Effector memory CD8-positive, alpha-beta T cell (primary cell): ENCODE results near the gene C10orf90.
A peak's percentile ranks its signal among the peaks of the same experiment; 100 is the strongest.

Source experiments
- ATAC-seq: fragments of 150-1000 bp; cut with Tn5 transposase; replicated peaks from 2 replicates; pipeline ENCODE4 v1.10.0; 2021; ENCODE audit warnings: mild to moderate bottlenecking, moderate library complexity
- DNase-seq, 3 experiments: peaks; one replicate each; pipeline ENCODE4 v3.0.0; 2021
- H3K27ac Mint-ChIP-seq, 2 donors: one replicate each; pipeline ENCODE4 v1.8.0; 2022; ENCODE audit warnings: mild to moderate bottlenecking in 2 of 2, mixed read lengths in 2 of 2, moderate library complexity in 2 of 2
- H3K27me3 Mint-ChIP-seq, 2 donors: one replicate each; pipeline ENCODE4 v1.8.0; 2022; ENCODE audit warnings: mixed read lengths in 2 of 2
- H3K36me3 Mint-ChIP-seq: one replicate; pipeline ENCODE4 v1.8.0; 2022; ENCODE audit warnings: mild to moderate bottlenecking, moderate library complexity, mixed read lengths; ENCODE audit not compliant: insufficient read depth
- H3K4me1 Mint-ChIP-seq, 2 donors: one replicate each; pipeline ENCODE4 v1.8.0; 2022; ENCODE audit warnings: low read depth in 2 of 2, mixed read lengths in 2 of 2
- H3K4me3 Mint-ChIP-seq, 2 donors: one replicate each; pipeline ENCODE4 v1.8.0; 2022; ENCODE audit warnings: mild to moderate bottlenecking in 2 of 2, mixed read lengths in 2 of 2, moderate library complexity in 2 of 2
- H3K9me3 Mint-ChIP-seq, 2 donors: one replicate each; pipeline ENCODE4 v1.8.0; 2022; ENCODE audit warnings: mixed read lengths in 2 of 2

The C10orf90 gene

DNA sequence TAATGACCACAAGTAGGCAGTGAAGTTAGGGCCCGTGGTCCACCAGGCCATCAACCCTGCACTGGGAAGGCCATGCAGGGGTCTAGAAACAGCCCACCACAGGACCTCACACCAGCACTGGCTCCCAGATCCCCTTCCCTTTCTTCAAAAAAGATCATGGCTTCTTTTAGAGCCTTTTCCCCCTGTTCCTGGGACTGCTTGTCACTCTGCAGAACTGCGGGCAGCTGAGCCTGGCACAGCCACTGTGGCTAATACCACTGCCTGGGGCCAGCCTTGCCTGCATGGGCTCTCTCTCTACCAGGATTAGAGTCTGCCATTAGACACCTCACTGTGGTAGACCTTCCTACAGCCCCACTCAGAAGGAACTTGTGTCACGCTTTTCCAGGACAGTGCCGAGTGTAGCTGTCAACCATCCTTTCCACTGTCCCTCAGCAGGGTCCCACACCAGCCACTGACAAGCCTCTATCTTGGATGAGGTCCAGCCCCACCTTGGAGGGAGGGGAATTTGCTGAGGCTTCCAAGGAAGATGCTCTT is 19.0 kb upstream of the C10orf90 start:
- no peak for DNase-seq
- Mint-ChIP-seq H3K4me3 (no peak overlapping the region), H3K4me1 (peaks cover 0 to 2% of the 10 kb centered on the region in 2 donors), H3K36me3 (no peaks in the 10 kb centered on the region), H3K27ac (no peak overlapping the region), H3K9me3 (peaks cover 0 to 1% of the 10 kb centered on the region in 2 donors), H3K27me3 (no peaks in the 10 kb centered on the region)
- ATAC-seq: no peak

DNA sequence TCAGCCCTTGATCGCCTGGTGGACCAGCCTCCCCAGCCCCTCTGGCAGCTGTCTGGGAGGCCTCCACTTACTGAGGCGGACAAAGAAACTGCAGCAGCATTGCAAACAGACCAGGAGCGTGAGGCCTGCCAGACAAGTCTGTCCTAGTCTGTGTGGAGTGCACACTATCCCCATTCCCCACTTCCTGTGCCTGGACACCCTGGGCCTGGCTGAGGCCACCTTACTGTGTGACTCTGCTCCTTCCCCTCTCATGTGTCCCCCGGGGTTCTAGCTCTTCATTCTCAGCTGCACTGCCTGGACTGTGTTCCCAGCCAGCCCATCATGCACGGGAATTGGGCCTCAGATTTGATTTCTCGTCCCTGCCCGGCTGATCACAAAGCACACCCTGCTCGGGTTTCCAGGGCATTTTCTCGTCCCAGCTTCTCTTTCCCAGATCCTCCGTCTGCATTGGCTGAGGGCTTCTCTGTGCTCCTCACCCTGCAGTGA is 16.7 kb upstream of the C10orf90 start:
- Mint-ChIP-seq H3K4me3 (no peak overlapping the region), H3K4me1 (peaks cover 0 to 2% of the 10 kb centered on the region in 2 donors), H3K36me3 (no peaks in the 10 kb centered on the region), H3K27ac (no peak overlapping the region), H3K27me3 (no peaks in the 10 kb centered on the region), H3K9me3 (peaks cover 0 to 1% of the 10 kb centered on the region in 2 donors)
- ATAC-seq: no peak
- no peak for DNase-seq

DNA sequence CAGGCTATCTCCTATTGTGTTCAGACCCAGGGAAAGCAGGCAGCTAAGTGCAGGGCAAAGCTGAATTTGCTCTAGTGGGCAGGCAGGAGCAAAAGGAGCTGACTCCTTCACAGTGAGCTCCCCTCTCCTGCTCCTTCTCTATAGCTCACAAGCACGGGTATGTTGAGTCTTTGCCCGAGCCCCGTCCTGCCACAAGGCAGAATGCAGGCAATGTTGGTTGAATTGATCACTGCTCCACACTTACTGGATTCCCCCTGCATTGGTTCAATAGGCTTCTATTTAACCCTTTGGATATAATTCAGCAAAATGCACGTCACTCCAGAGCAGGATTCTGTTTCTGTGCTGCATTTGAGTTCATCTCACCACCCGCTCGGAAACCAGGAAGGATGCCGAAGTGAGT is 16.2 kb upstream of the C10orf90 start:
- ATAC-seq: no peak
- peaks cover 0 to 2% of the 10 kb centered on the region in 2 donors for H3K4me1 Mint-ChIP-seq
- DNase-seq: no peak
- H3K36me3 Mint-ChIP-seq: no peaks in the 10 kb centered on the region
- peaks cover 0 to 1% of the 10 kb centered on the region in 2 donors for H3K9me3 Mint-ChIP-seq
- no peak overlapping the region for H3K4me3 Mint-ChIP-seq
- no peak overlapping the region for H3K27ac Mint-ChIP-seq
- H3K27me3 Mint-ChIP-seq: no peaks in the 10 kb centered on the region

DNA sequence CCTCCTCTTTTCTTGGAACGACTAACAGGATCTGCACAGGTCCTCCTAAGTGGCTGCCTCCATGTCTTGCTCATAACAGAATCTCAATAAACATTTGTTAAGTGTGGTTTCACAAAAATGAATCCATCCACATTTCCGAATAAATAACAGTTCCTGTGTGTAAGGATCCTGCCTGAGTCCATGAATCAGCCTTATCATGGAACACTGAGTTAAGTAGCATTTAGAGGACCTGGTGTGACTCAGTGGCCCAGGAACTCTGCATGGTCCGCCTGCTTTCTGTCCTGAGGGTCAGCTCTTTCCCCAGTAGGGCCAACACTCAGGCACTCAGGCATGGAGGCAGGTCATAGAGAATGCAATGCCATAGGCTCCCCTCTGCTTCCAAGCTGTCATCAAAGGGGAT is 15.8 kb upstream of the C10orf90 start:
- Mint-ChIP-seq H3K4me1 (no peaks in the 10 kb centered on the region), H3K27me3 (no peaks in the 10 kb centered on the region), H3K9me3 (peaks cover 0 to 1% of the 10 kb centered on the region in 2 donors), H3K27ac (no peak overlapping the region), H3K4me3 (no peak overlapping the region), H3K36me3 (no peaks in the 10 kb centered on the region)
- DNase-seq (no peak), ATAC-seq (no peak)

DNA sequence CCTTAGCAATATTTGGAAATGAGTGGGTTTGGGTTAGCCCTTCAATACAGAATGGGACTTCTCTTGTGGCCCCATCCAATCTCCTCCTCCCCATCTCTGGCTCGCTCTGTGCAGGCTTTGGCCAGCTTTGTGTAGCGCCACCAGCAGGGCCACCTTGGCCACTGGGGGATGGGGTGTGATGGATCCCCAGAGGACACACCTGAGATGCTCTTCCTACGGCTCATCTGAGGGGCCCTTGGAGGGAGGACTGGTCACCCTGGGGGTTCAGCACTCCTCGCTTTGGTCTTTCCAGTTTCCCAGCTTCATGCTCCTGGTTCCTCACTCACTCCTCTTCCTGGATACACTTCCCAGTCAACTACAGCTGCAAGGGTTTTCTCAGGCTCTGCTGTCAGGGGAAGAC is 15.3 kb upstream of the C10orf90 start:
- Mint-ChIP-seq H3K4me1 (no peaks in the 10 kb centered on the region), H3K27me3 (no peaks in the 10 kb centered on the region), H3K4me3 (no peak overlapping the region), H3K27ac (no peak overlapping the region), H3K36me3 (no peaks in the 10 kb centered on the region), H3K9me3 (peaks cover 0 to 1% of the 10 kb centered on the region in 2 donors)
- ATAC-seq: no peak
- DNase-seq: no peak

DNA sequence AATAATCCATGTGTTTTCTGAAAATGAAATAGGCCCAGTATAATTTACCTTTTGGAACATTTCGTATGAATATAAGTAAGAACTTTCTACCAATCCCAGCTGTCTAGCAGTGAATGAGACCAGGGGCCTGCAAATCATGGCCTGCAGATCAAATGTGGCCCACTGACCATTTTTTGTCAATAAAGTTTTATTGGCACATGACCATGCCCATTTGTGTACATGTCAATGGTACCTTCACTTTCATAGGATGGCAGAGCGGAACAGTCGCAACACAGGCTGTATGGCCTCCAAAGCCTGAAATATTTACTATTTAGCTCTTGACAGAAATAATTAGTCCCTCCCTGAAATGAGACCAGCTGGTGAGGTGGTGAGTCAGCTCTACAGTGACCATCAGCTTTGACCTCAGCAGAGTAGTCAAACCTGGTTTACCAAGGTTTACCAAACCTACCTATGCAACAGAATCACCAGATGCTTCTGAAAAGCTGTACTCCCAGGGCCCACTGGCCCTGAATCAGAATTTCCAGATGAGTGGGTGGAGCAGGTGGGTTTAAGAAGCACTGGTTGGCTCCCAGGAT is 13.8 kb upstream of the C10orf90 start:
- no peaks in the 10 kb centered on the region for H3K36me3 Mint-ChIP-seq
- H3K4me1 Mint-ChIP-seq: no peaks in the 10 kb centered on the region
- DNase-seq (no peak), ATAC-seq (no peak)
- peaks cover 0 to 1% of the 10 kb centered on the region in 2 donors for H3K9me3 Mint-ChIP-seq
- H3K4me3 Mint-ChIP-seq: no peak overlapping the region
- no peaks in the 10 kb centered on the region for H3K27me3 Mint-ChIP-seq
- H3K27ac Mint-ChIP-seq: no peak overlapping the region

DNA sequence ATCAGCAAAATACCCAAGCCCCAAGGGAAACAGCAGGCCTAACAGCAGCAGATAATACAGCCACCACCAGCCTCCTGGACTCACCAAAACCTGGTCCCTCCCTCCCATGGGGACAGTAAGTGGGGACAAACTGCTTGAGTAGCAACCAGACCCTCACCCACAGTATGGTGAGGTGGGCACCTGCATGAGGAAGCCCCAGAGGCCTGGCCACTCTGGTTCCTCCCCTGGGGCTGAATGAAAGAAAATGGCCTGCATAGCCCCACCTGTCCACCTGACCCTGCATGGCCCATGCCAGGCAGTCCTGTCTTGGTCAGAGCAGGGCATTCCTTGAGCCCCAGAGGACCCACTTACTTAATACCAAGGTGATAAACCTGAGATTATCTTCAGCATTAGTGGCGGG is 13.0 kb upstream of the C10orf90 start:
- no peaks in the 10 kb centered on the region for H3K36me3 Mint-ChIP-seq
- no peak overlapping the region for H3K27ac Mint-ChIP-seq
- no peaks in the 10 kb centered on the region for H3K9me3 Mint-ChIP-seq
- no peaks in the 10 kb centered on the region for H3K27me3 Mint-ChIP-seq
- DNase-seq (no peak), ATAC-seq (no peak)
- H3K4me3 Mint-ChIP-seq: no peak overlapping the region
- H3K4me1 Mint-ChIP-seq: no peaks in the 10 kb centered on the region

DNA sequence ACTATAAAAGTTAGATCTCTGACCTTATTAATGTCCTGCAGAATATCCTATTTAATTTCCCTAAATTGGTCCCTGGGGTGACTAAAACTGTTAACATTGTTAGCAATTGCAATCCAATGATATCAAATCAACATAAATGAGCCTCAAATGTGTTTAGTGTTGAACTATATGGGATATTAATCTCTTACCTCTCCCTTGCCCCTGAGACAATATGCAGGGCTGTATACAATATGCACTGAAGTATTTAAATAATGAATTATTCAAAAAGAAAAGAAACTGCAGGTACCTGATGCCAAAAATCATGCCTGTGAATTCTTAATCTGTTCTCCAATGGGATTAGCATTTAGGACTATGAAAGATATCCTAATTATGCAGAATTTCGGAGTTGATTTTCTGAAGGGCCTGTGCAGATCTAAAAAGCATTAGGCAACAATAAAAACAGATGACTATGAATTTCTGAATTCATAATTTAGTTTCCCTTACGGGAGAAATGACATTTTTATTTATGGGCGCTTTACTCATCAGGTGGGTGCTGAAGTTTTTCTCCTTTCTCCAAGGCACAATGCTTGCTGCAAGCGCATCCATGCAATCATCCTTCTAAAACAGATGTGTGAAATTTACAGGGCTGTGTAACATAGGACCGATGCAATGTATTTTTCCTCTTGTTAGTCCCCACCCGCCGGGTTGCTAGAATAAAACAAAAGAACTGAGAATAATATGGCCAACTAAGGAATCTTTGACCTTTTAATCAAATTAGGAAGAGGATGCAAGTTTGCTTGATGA is 5.4 kb upstream of the C10orf90 start:
- peaks cover 0 to 1% of the 10 kb centered on the region in 2 donors for H3K4me1 Mint-ChIP-seq
- H3K27ac Mint-ChIP-seq: no peak overlapping the region
- no peak overlapping the region for H3K4me3 Mint-ChIP-seq
- DNase-seq: no peak
- no peaks in the 10 kb centered on the region for H3K27me3 Mint-ChIP-seq
- H3K36me3 Mint-ChIP-seq: no peaks in the 10 kb centered on the region
- H3K9me3 Mint-ChIP-seq: peaks cover 3 to 8% of the 10 kb centered on the region in 2 donors
- no peak for ATAC-seq

DNA sequence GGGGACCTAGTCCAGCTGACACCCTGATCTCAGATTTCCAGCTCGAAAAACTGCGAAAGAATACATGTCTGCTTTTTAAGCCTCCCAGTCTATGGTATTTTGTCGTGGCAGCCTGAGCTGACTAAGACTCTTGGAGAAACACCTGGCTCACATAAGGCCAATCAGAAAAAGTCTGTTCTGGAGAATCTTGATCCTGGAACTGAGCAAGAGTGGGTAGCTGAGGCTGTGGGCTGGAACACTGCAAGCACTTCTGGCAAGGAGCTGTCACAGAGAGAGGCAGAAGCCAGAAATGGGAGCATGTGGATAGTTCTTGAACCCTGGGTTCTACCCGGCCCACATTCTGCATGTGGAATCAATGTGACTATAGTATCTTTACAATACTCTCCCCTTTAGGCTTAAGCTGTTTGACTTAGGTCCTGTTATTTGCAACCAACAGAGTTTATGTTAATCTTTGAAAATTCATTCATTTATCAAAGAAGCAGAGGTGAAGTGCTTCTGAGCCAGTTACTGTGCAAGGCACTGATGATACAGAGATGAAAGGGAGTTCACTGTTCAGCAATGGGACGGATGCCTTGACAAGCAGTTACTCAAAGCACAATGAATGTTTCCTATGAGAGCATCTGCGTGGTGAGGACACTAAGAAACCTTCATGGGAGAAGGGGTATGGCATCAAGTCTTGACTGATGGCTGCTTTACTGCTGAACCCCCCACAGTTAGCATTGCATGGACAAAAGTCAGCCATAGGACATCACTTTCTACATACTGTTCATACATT is 4.4 kb upstream of the C10orf90 start:
- H3K9me3 Mint-ChIP-seq: peaks cover 6 to 8% of the 10 kb centered on the region in 2 donors
- DNase-seq: no peak
- H3K27ac Mint-ChIP-seq: no peak overlapping the region
- H3K4me3 Mint-ChIP-seq: no peak overlapping the region
- H3K36me3 Mint-ChIP-seq: no peaks in the 10 kb centered on the region
- peaks cover 0 to 2% of the 10 kb centered on the region in 2 donors for H3K4me1 Mint-ChIP-seq
- no peak for ATAC-seq
- no peaks in the 10 kb centered on the region for H3K27me3 Mint-ChIP-seq

DNA sequence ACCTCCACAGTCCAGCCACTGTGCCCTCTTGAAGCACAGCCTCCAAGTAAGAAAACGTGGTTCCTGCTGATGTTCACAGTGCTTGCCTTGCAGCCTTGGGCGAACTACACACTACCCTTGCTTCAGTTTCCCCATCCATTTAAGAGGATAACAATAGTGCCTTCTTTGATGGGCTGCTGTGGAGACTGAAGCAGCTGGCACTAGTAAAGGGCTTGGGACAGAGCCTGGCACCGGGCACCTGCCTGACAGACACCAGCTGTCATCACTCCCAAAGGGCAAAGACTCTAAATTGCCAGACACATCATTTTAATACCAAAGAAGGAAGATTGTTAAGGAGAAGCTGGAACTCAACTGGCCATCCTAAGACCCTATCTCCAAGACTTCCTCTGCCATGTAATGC is 3.1 kb upstream of the C10orf90 start:
- no peak overlapping the region for H3K4me3 Mint-ChIP-seq
- ATAC-seq: no peak

DNA sequence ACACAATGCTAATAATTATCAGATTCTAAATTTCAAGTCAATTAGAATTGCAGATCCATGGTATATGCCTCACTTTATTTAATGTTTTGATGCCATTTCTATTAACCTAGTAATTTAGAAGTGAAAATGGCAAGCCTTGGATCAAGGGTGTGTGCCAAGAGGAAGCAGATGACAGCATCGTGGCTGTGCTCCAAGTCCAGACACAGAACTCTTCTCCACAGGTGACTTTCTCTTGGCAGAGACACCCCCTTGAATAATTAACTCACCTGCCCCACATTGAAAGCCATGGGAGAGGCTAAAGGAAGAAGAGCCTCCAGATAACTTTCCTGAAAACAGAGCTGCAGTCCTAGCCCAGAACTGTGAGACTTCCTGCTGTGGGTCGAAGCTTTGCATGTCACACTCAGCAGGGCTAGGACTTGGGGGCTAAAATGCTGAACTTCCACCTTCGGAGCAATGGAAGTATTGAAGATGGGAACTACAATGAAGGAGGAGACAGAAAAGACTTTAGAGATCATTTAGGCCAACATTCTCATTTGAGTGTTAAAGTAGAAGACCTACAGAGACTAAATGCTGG is 996 bp upstream of the C10orf90 start:
- ATAC-seq: no peak
- peak overlapping the region in 1 of 2 donors; percentile 61 for H3K4me3 Mint-ChIP-seq
- DNase-seq: no peak
- H3K4me1 Mint-ChIP-seq: peaks cover 0 to 2% of the 10 kb centered on the region in 2 donors
- no peaks in the 10 kb centered on the region for H3K36me3 Mint-ChIP-seq
- peak overlapping the region in 1 of 2 donors; percentile 82 for H3K27ac Mint-ChIP-seq
- peaks cover 6 to 8% of the 10 kb centered on the region in 2 donors for H3K9me3 Mint-ChIP-seq
- no peaks in the 10 kb centered on the region for H3K27me3 Mint-ChIP-seq

More for the DNA sequence above, 3.1 kb upstream of the C10orf90 start:
- H3K9me3 Mint-ChIP-seq: peaks cover 6 to 8% of the 10 kb centered on the region in 2 donors
- DNase-seq: no peak
- no peaks in the 10 kb centered on the region for H3K36me3 Mint-ChIP-seq
- H3K4me1 Mint-ChIP-seq: peaks cover 0 to 2% of the 10 kb centered on the region in 2 donors
- H3K27ac Mint-ChIP-seq: no peak overlapping the region
- no peaks in the 10 kb centered on the region for H3K27me3 Mint-ChIP-seq

DNA sequence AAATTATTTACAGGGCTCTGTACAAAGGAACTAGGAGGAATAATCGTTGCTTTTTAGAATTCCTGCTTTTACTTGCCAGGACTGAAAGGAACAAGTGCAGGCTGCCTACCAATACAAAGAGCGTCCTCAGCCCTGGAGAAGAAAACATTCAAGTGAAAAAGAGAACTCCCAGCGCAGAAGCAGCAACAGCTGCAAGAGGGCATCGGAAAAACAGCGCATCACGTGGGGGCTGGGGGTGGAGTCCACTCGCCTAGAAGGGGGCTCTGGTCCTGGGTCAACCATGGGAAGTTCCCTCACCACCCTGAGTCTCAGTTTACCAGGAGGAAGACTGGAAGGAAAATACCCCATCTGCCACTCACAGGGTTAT is 385 bp upstream of the C10orf90 start:
- H3K9me3 Mint-ChIP-seq: peaks cover 6 to 8% of the 10 kb centered on the region in 2 donors
- no peaks in the 10 kb centered on the region for H3K36me3 Mint-ChIP-seq
- H3K4me1 Mint-ChIP-seq: peaks cover 0 to 3% of the 10 kb centered on the region in 2 donors
- H3K27ac Mint-ChIP-seq: peak overlapping the region in 1 of 2 donors; percentile 82
- H3K27me3 Mint-ChIP-seq: no peaks in the 10 kb centered on the region
- peak overlapping the region in 1 of 2 donors; percentile 61 for H3K4me3 Mint-ChIP-seq
- DNase-seq: no peak
- ATAC-seq: no peak

DNA sequence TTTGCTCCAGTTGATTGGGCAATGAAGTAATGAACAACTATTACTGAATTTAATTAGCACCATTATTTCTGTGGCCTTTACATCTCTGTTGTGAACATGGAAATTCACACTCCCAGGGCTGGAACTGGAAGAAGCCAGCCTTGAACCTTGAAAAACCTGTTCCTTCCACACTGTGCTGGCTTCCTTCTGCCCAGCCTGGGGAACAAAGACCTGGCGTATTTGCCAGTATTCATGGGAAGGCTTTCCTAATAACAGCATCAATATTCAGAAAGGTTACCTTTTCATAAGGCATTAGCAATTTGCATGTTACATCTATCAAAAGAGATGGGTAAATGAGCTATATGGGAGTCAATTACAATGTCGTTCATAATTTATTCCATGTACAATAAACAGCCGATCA is 1.3 kb downstream of the C10orf90 start:
- Mint-ChIP-seq H3K27ac (no peak overlapping the region), H3K4me3 (no peak overlapping the region), H3K4me1 (peaks cover 0 to 16% of the 10 kb centered on the region in 2 donors), H3K9me3 (peaks cover 8 to 14% of the 10 kb centered on the region in 2 donors), H3K27me3 (peaks cover 5 to 12% of the 10 kb centered on the region in 2 donors), H3K36me3 (no peaks in the 10 kb centered on the region)
- ATAC-seq (no peak), DNase-seq (no peak)
